GM12878 (cell line): ENCODE results near the gene ZNF394. TPM values are rescaled to one million over a fixed set of nuclear protein-coding genes. Genes with fewer than 3 reads are reported as not detected.

Experiments
- ATAC-seq: fragments of 200-7000 bp; cut with Tn5 transposase; 3 replicates; pipeline ENCODE4 v1.9.1; 2020; ENCODE audit warnings: mild to moderate bottlenecking, moderate library complexity
- BruUV-seq: library from RNA; stranded (reverse); fragments of 400-500 nt; replicated peaks from 2 replicates; lab custom pipeline; 2021; lab: Mats Ljungman, UMichigan
- CTCF ChIA-PET: fragments of 300-600 bp; sonication (Branson Sonifier 250); formaldehyde crosslinking; extraction: SDS; loops from one replicate; lab custom pipeline; 2021; ENCODE audit warnings: inconsistent platforms; lab: Yijun Ruan, JAX
- POLR2A ChIA-PET: fragments of 350-600 bp; formaldehyde crosslinking; extraction: SDS; loops from one replicate; lab custom pipeline; 2021; ENCODE audit warnings: inconsistent platforms; lab: Charles Lee
- RAD21 ChIA-PET: fragments of 300-600 bp; sonication (Branson Sonifier 250); formaldehyde crosslinking; loops from one replicate; lab custom pipeline; 2023; ENCODE audit warnings: antibody characterized with exemption; ENCODE audit not compliant: unreplicated experiment; lab: Charles Lee
- SMC1A ChIA-PET: fragments of 300-600 bp; sonication (Branson Sonifier 250); formaldehyde crosslinking; loops from one replicate; lab custom pipeline; 2023; ENCODE audit not compliant: unreplicated experiment, uncharacterized antibody; lab: Charles Lee
- DNase-seq: peaks from one replicate; pipeline ENCODE4 v3.0.0-alpha.2; 2011; ENCODE audit warnings: low read depth, low spot score
- FAIRE-seq: peaks from 3 replicates; lab custom pipeline; 2011; peaks lifted over from hg19 to GRCh38; lab: Jason Lieb, UNC
- H2AFZ ChIP-seq: 2 replicates; pipeline ENCODE4 v1.6.0; 2011; ENCODE audit warnings: low read depth, low read length, control low read depth; ENCODE audit not compliant: control insufficient read depth
- H3K27ac ChIP-seq: 2 replicates; pipeline ENCODE4 v1.5.1; 2011; ENCODE audit warnings: control low read depth; ENCODE audit not compliant: control insufficient read depth, insufficient read depth
- H3K27me3 ChIP-seq, 2 experiments: replicated peaks in 1 of 2; 2 replicates each; pipeline versions ENCODE4 v1.6.0 to v1.6.1; 2011; ENCODE audit warnings: low read length in 1 of 2; ENCODE audit not compliant: control insufficient read depth in 2 of 2, insufficient read depth in 2 of 2
- H3K36me3 ChIP-seq, 2 experiments: 2 replicates each; pipeline ENCODE4 v1.5.1; 2011; ENCODE audit warnings: low read length in 1 of 2; ENCODE audit not compliant: control insufficient read depth in 2 of 2, insufficient read depth in 2 of 2
- H3K4me1 ChIP-seq: 2 replicates; pipeline ENCODE4 v1.6.1; 2011; ENCODE audit warnings: mild to moderate bottlenecking, low read length, moderate library complexity, mixed read lengths; ENCODE audit not compliant: control insufficient read depth, insufficient read depth
- H3K4me2 ChIP-seq: 2 replicates; pipeline ENCODE4 v1.6.0; 2011; ENCODE audit warnings: control low read depth; ENCODE audit not compliant: control insufficient read depth, insufficient read depth
- H3K4me3 ChIP-seq: fragments of 200-600 bp; sonication (generic); 2 replicates; pipeline ENCODE4 v1.5.1; 2016
- H3K79me2 ChIP-seq: 2 replicates; pipeline ENCODE4 v1.6.0; 2011; ENCODE audit warnings: low read length; ENCODE audit not compliant: control insufficient read depth, insufficient read depth
- H3K9ac ChIP-seq: 2 replicates; pipeline ENCODE4 v1.8.0; 2011; ENCODE audit warnings: low read length, control low read depth, mixed read lengths; ENCODE audit not compliant: control insufficient read depth, insufficient read depth
- H3K9me3 ChIP-seq: replicated peaks from 3 replicates; pipeline ENCODE4 v1.5.1; 2011; ENCODE audit warnings: mild to moderate bottlenecking, low read length; ENCODE audit not compliant: control insufficient read depth, insufficient read depth
- H4K20me1 ChIP-seq: 2 replicates; pipeline ENCODE4 v1.6.0; 2011; ENCODE audit not compliant: control insufficient read depth, insufficient read depth
- PML ChIP-seq: IDR thresholded peaks from 2 replicates; pipeline ENCODE4 v1.6.1; 2012; ENCODE audit warnings: low read length, inconsistent platforms
- POLR2A ChIP-seq: IDR thresholded peaks from 2 replicates; pipeline ENCODE4 v1.6.1; 2011; ENCODE audit warnings: low read depth, mild to moderate bottlenecking, low read length
- RB1 ChIP-seq: fragments of 450-650 bp; formaldehyde crosslinking; IDR thresholded peaks from 2 replicates; pipeline ENCODE4 v1.6.1; 2017; ENCODE audit warnings: mild to moderate bottlenecking, borderline replicate concordance
- RCOR1 ChIP-seq: conservative IDR thresholded peaks from 2 replicates; pipeline ENCODE4 v1.6.1; 2012; ENCODE audit warnings: low read depth, low read length, improper control_type of control experiment
- STAT1 ChIP-seq: fragments of 450-650 bp; conservative IDR thresholded peaks from 2 replicates; pipeline ENCODE4 v1.6.1; 2014; ENCODE audit warnings: antibody characterized with exemption, mild to moderate bottlenecking
- ZSCAN29 ChIP-seq: fragments of 450-650 bp; IDR thresholded peaks from 2 replicates; pipeline ENCODE4 v1.6.1; 2017; ENCODE audit warnings: mild to moderate bottlenecking, moderate library complexity
- whole genome bisulfite sequencing: methylation state at CpG from one replicate; pipeline ENCODE4 v1.1.6; 2016; ENCODE audit warnings: low lambda C conversion rate; ENCODE audit not compliant: insufficient replicate concordance, insufficient coverage; ENCODE audit errors: missing lambda C conversion rate; 5-methylcytosine and 5-hydroxymethylcytosine counted together
- in situ Hi-C: fragments of 300-500 bp; cut with MboI; formaldehyde crosslinking; loops from 9 replicates; pipeline ENCODE4 v1.14.3; 2018; ENCODE audit warnings: mixed read lengths
- intact Hi-C: fragments of 100-400 bp; cut with micrococcal nuclease; formaldehyde crosslinking; loops from one replicate; pipeline ENCODE4 v1.14.2; 2022; ENCODE audit not compliant: unreplicated experiment
- polyA plus RNA-seq, 11 experiments: library from polyadenylated mRNA; depleted of rRNA in 4 of 11; unstranded in 6 of 11; stranded (reverse) in 5 of 11; fragments of >200 nt; fragmentation: Nextera tagmentation in 4 of 11; fragmentation: Illumina TruSeq in 1 of 11; extraction: Ambion mirVana in 4 of 11; extraction: Trizol in 1 of 11; gene quantifications; 1 replicate in 1 of 11; 2 replicates in 10 of 11; pipeline versions ENCODE4 v1.2.1 to v1.2.3, GENCODE V29; 2011 to 2016; ENCODE audit warnings: inconsistent platforms in 2 of 11, missing spikeins in 2 of 11, low read depth in 1 of 11
- total RNA-seq, 4 experiments: library from RNA; depleted of rRNA in 3 of 4; stranded (reverse); fragments of >200 nt in 3 of 4; fragmentation: Illumina TruSeq in 1 of 4; extraction: Trizol in 1 of 4; gene quantifications; 2 replicates each; pipeline versions ENCODE4 v1.2.1 to v1.2.3, GENCODE V29; 2013 to 2021
- TF ChIP-seq, protein P1 (sequence below): fragments of 450-650 bp; IDR thresholded peaks from 2 replicates; pipeline ENCODE4 v1.6.1; 2017; ENCODE audit warnings: antibody characterized with exemption, mild to moderate bottlenecking, moderate library complexity
- TF ChIP-seq, protein P2 (sequence below): IDR thresholded peaks from 2 replicates; pipeline ENCODE4 v1.6.1; 2012; ENCODE audit warnings: low read depth, low read length, improper control_type of control experiment
- TF ChIP-seq, protein P3 (sequence below): fragments of 450-650 bp; IDR thresholded peaks from 2 replicates; pipeline ENCODE4 v1.6.1; 2014; ENCODE audit warnings: mild to moderate bottlenecking
- TF ChIP-seq, protein P4 (sequence below): IDR thresholded peaks from 2 replicates; pipeline ENCODE4 v1.6.1; 2012; ENCODE audit warnings: low read length, inconsistent platforms
- TF ChIP-seq, protein P5 (sequence below), 3 experiments: IDR thresholded peaks in 2 of 3; conservative IDR thresholded peaks in 1 of 3; 2 replicates each; pipeline ENCODE4 v1.5.1; 2011; ENCODE audit warnings: low read depth in 3 of 3, low read length in 3 of 3, mild to moderate bottlenecking in 3 of 3, control low read depth in 2 of 3, moderate library complexity in 2 of 3, inconsistent platforms in 1 of 3, mixed read lengths in 1 of 3; ENCODE audit not compliant: control insufficient read depth in 2 of 3, insufficient read depth in 1 of 3; ENCODE audit errors: extremely low read depth in 1 of 3

The ZNF394 gene
- total and polyA plus RNA-seq, 10 of the 15 experiments (the other 5 are each of a cell fraction or from before 2014, with no cell fraction given), result 2.5 to 26.8 (median 22.7) TPM

DNA sequence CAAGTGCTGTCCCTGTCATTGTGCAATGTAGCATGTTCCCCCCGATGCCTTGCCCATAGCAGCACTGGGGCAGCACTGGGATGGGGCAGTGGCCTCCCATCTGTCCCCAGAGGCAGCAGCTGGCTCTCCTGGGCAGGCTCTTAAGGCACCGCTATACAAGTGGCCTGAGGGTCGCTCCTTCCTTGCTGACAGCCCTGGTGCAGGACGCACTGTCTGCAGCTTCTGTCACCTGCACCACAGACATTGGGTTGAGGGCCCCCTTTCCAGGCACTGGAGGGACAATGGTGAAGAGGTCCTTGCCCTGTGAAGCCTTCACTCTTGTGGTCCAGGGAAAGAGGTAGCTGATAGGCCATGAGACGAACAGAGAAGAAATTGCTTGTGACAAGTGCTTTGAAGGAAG lies 50.8 kb downstream of the ZNF394 start:
- FAIRE-seq, result no peak
- ChIA-PET SMC1A (no interaction called here), RAD21 (no interaction called here), POLR2A (no interaction called here), CTCF (interaction anchor here (0.8 kb wide), 1 partner anchor 16 kb away, joined by 3 read pairs; no protein-coding TSS in a partner anchor)
- Histone ChIP-seq H3K27ac (no peak overlapping the region), H3K36me3 (peaks cover 36 to 44% of the 10 kb centered on the region in 2 experiments), H3K27me3 (no peaks in the 10 kb centered on the region), H2AFZ (no peak overlapping the region), H3K4me1 (no peaks in the 10 kb centered on the region), H3K4me3 (no peak overlapping the region), H3K9ac (no peak overlapping the region), H3K4me2 (no peak overlapping the region), H3K9me3 (no peaks in the 10 kb centered on the region), H4K20me1 (no peaks in the 10 kb centered on the region), H3K79me2 (no peaks in the 10 kb centered on the region)
- whole genome bisulfite sequencing, result 97% methylated on average over 5 of the region's 5 CpGs
- TF ChIP-seq, protein P1, sequence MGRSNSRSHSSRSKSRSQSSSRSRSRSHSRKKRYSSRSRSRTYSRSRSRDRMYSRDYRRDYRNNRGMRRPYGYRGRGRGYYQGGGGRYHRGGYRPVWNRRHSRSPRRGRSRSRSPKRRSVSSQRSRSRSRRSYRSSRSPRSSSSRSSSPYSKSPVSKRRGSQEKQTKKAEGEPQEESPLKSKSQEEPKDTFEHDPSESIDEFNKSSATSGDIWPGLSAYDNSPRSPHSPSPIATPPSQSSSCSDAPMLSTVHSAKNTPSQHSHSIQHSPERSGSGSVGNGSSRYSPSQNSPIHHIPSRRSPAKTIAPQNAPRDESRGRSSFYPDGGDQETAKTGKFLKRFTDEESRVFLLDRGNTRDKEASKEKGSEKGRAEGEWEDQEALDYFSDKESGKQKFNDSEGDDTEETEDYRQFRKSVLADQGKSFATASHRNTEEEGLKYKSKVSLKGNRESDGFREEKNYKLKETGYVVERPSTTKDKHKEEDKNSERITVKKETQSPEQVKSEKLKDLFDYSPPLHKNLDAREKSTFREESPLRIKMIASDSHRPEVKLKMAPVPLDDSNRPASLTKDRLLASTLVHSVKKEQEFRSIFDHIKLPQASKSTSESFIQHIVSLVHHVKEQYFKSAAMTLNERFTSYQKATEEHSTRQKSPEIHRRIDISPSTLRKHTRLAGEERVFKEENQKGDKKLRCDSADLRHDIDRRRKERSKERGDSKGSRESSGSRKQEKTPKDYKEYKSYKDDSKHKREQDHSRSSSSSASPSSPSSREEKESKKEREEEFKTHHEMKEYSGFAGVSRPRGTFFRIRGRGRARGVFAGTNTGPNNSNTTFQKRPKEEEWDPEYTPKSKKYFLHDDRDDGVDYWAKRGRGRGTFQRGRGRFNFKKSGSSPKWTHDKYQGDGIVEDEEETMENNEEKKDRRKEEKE, result no peak
- no peak for TF ChIP-seq ZSCAN29
- TF ChIP-seq, protein P2, sequence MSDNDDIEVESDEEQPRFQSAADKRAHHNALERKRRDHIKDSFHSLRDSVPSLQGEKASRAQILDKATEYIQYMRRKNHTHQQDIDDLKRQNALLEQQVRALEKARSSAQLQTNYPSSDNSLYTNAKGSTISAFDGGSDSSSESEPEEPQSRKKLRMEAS, result no peak
- DNase-seq, result no peak
- in situ Hi-C loops, result no loop called here
- no peak for ATAC-seq
- no TSS peak for BruUV-seq
- intact Hi-C loops, result no loop called here

DNA sequence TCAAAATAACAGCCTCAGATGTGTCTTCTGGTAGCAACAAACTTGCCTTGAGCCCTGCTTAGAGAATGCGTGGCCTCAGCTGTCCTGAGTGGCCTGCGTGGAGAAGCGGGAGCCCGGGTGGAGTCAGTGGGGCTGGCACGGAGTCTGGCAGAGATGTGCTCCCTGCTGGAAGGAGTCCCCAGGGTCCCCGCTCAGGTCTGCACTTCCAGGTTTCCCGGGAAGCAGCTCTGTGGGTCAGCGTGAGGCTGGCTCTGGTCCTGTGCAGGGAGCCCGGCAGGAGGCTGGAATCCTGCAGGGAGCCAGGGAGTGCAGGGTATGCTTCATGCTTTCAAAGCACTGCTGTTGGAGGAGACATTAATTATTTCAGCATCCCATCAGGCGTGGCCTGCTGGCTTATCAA lies 51.2 kb downstream of the ZNF394 start:
- CTCF ChIA-PET, result no interaction called here
- Histone ChIP-seq H3K79me2 (no peaks in the 10 kb centered on the region), H3K4me2 (no peak overlapping the region), H3K27me3 (no peaks in the 10 kb centered on the region), H3K36me3 (peaks cover 32 to 41% of the 10 kb centered on the region in 2 experiments), H4K20me1 (no peaks in the 10 kb centered on the region), H3K4me1 (no peaks in the 10 kb centered on the region), H3K9me3 (no peaks in the 10 kb centered on the region), H2AFZ (no peak overlapping the region), H3K4me3 (no peak overlapping the region), H3K9ac (no peak overlapping the region), H3K27ac (no peak overlapping the region)
- POLR2A ChIA-PET, result no interaction called here
- RAD21 ChIA-PET, result no interaction called here
- intact Hi-C loops, result no loop called here
- no peak for DNase-seq
- SMC1A ChIA-PET, result no interaction called here
- ATAC-seq, result no peak
- BruUV-seq, result no TSS peak
- FAIRE-seq, result no peak
- in situ Hi-C loops, result no loop called here
- WGBS, result 98% methylated on average over 10 of the region's 10 CpGs
- TF ChIP-seq, protein P3, sequence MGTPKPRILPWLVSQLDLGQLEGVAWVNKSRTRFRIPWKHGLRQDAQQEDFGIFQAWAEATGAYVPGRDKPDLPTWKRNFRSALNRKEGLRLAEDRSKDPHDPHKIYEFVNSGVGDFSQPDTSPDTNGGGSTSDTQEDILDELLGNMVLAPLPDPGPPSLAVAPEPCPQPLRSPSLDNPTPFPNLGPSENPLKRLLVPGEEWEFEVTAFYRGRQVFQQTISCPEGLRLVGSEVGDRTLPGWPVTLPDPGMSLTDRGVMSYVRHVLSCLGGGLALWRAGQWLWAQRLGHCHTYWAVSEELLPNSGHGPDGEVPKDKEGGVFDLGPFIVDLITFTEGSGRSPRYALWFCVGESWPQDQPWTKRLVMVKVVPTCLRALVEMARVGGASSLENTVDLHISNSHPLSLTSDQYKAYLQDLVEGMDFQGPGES, result no peak
- TF ChIP-seq, protein P4, sequence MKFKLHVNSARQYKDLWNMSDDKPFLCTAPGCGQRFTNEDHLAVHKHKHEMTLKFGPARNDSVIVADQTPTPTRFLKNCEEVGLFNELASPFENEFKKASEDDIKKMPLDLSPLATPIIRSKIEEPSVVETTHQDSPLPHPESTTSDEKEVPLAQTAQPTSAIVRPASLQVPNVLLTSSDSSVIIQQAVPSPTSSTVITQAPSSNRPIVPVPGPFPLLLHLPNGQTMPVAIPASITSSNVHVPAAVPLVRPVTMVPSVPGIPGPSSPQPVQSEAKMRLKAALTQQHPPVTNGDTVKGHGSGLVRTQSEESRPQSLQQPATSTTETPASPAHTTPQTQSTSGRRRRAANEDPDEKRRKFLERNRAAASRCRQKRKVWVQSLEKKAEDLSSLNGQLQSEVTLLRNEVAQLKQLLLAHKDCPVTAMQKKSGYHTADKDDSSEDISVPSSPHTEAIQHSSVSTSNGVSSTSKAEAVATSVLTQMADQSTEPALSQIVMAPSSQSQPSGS, result no peak
- TF ChIP-seq RCOR1 (no peak), STAT1 (no peak), PML (no peak), RB1 (no peak), POLR2A (no peak)
- TF ChIP-seq, protein P5, sequence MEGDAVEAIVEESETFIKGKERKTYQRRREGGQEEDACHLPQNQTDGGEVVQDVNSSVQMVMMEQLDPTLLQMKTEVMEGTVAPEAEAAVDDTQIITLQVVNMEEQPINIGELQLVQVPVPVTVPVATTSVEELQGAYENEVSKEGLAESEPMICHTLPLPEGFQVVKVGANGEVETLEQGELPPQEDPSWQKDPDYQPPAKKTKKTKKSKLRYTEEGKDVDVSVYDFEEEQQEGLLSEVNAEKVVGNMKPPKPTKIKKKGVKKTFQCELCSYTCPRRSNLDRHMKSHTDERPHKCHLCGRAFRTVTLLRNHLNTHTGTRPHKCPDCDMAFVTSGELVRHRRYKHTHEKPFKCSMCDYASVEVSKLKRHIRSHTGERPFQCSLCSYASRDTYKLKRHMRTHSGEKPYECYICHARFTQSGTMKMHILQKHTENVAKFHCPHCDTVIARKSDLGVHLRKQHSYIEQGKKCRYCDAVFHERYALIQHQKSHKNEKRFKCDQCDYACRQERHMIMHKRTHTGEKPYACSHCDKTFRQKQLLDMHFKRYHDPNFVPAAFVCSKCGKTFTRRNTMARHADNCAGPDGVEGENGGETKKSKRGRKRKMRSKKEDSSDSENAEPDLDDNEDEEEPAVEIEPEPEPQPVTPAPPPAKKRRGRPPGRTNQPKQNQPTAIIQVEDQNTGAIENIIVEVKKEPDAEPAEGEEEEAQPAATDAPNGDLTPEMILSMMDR (IDR thresholded peaks at IDR 0.05 in 2 of 3, conservative IDR thresholded peaks at IDR 0.05 in 1 of 3; ENCODE audit: control insufficient read depth in 2 of 3, extremely low read depth in 1 of 3, insufficient read depth in 1 of 3, low read depth in 3 of 3, low read length in 3 of 3), result no peak
